ENCODE results near the gene CNTLN. TPM values are rescaled to one million over a fixed set of nuclear protein-coding genes. Genes with fewer than 3 reads are reported as not detected.
"Not testable (repeated sequence)": the region's sequence is repeated elsewhere in the genome, so short reads cannot be mapped to it uniquely, and the experiment has no call there.

Gene CNTLN
- total RNA-seq, 2 experiments from 2014 or later, result 1.1 to 1.2 TPM

- H3K27me3 Mint-ChIP-seq, result no peaks in the 10 kb centered on the region
- ChIA-PET POLR2A (no interaction called here), CTCF (interaction anchor here (0.5 to 0.7 kb wide), 2 partner anchors 21 to 202 kb away, joined by 3 read pairs; no protein-coding TSS in a partner anchor)
- DNase-seq (no peak), ATAC-seq (no peak)
- H3K27ac Mint-ChIP-seq, result no peak overlapping the region
- no peaks in the 10 kb centered on the region for H3K36me3 Mint-ChIP-seq (ENCODE audit: low read depth)
- no peaks in the 10 kb centered on the region for H3K4me1 Mint-ChIP-seq
- H3K9me3 Mint-ChIP-seq (ENCODE audit: low read depth), result no peaks in the 10 kb centered on the region
- intact Hi-C loops (cut with DNase I, micrococcal nuclease), result no loop called here
- H3K4me3 Mint-ChIP-seq, result no peak overlapping the region
These were observed 188.3 kb downstream of the CNTLN start for GRCh38 chr9:17322882-17323864.

- H3K27ac Mint-ChIP-seq, result no peak overlapping the region
- H3K27me3 Mint-ChIP-seq, result no peaks in the 10 kb centered on the region
- CTCF ChIA-PET, result no interaction called here
- H3K4me3 Mint-ChIP-seq, result no peak overlapping the region
- H3K4me1 Mint-ChIP-seq, result no peaks in the 10 kb centered on the region
- intact Hi-C loops (cut with DNase I, micrococcal nuclease), result no loop called here
- ATAC-seq, result no peak
- H3K9me3 Mint-ChIP-seq (ENCODE audit: low read depth), result no peaks in the 10 kb centered on the region
- H3K36me3 Mint-ChIP-seq (ENCODE audit: low read depth), result no peaks in the 10 kb centered on the region
- DNase-seq, result no peak
- POLR2A ChIA-PET, result no interaction called here
These were observed 193.5 kb downstream of the CNTLN start for GRCh38 chr9:17328331-17328730.

GRCh38 chr9:17330097-17330496 lies 195.3 kb downstream of the CNTLN start:
- no peak for ATAC-seq
- intact Hi-C loops (cut with DNase I, micrococcal nuclease), result no loop called here
- no peak for DNase-seq
- Mint-ChIP-seq H3K4me3 (no peak overlapping the region), H3K27me3 (no peaks in the 10 kb centered on the region), H3K4me1 (no peaks in the 10 kb centered on the region), H3K27ac (no peak overlapping the region), H3K9me3 (ENCODE audit: low read depth) (no peaks in the 10 kb centered on the region), H3K36me3 (ENCODE audit: low read depth) (no peaks in the 10 kb centered on the region)
- ChIA-PET CTCF (no interaction called here), POLR2A (no interaction called here)

GRCh38 chr9:17332115-17332514 lies 197.3 kb downstream of the CNTLN start:
- CTCF ChIA-PET, result interaction anchor here (0.7 kb wide), 1 partner anchor 1202 kb away, joined by 3 read pairs; no protein-coding TSS in a partner anchor
- POLR2A ChIA-PET, result no interaction called here
- Mint-ChIP-seq H3K4me1 (no peaks in the 10 kb centered on the region), H3K4me3 (no peak overlapping the region), H3K27ac (no peak overlapping the region), H3K27me3 (no peaks in the 10 kb centered on the region), H3K9me3 (ENCODE audit: low read depth) (no peaks in the 10 kb centered on the region), H3K36me3 (ENCODE audit: low read depth) (no peaks in the 10 kb centered on the region)
- DNase-seq (no peak), ATAC-seq (no peak)
- intact Hi-C loops (cut with DNase I, micrococcal nuclease), result no loop called here

GRCh38 chr9:17339156-17339555 lies 204.3 kb downstream of the CNTLN start:
- Mint-ChIP-seq H3K4me3 (no peak overlapping the region), H3K27ac (no peak overlapping the region), H3K27me3 (no peaks in the 10 kb centered on the region), H3K4me1 (no peaks in the 10 kb centered on the region), H3K9me3 (ENCODE audit: low read depth) (no peaks in the 10 kb centered on the region), H3K36me3 (ENCODE audit: low read depth) (no peaks in the 10 kb centered on the region)
- DNase-seq, result no peak
- intact Hi-C loops (cut with DNase I, micrococcal nuclease), result no loop called here
- ChIA-PET POLR2A (no interaction called here), CTCF (no interaction called here)
- ATAC-seq, result no peak

GRCh38 chr9:17342696-17343095 lies 207.9 kb downstream of the CNTLN start:
- intact Hi-C loops (cut with DNase I, micrococcal nuclease), result no loop called here
- Mint-ChIP-seq H3K4me1 (no peaks in the 10 kb centered on the region), H3K27ac (no peak overlapping the region), H3K27me3 (no peaks in the 10 kb centered on the region), H3K9me3 (ENCODE audit: low read depth) (peaks cover 2% of the 10 kb centered on the region), H3K4me3 (no peak overlapping the region), H3K36me3 (ENCODE audit: low read depth) (no peaks in the 10 kb centered on the region)
- ATAC-seq (no peak), DNase-seq (no peak)
- ChIA-PET POLR2A (no interaction called here), CTCF (no interaction called here)

- ChIA-PET CTCF (interaction anchor here (1.3 kb wide), 1 partner anchor 8 kb away, joined by 5 read pairs; no protein-coding TSS in a partner anchor), POLR2A (no interaction called here)
- Mint-ChIP-seq H3K27ac (no peak overlapping the region), H3K36me3 (ENCODE audit: low read depth) (no peaks in the 10 kb centered on the region), H3K4me1 (peaks cover 7% of the 10 kb centered on the region), H3K27me3 (no peaks in the 10 kb centered on the region), H3K9me3 (ENCODE audit: low read depth) (peaks cover 5% of the 10 kb centered on the region), H3K4me3 (no peak overlapping the region)
- ATAC-seq (no peak), DNase-seq (no peak)
- intact Hi-C loops (cut with DNase I, micrococcal nuclease), result no loop called here
These were observed 215.0 kb downstream of the CNTLN start for GRCh38 chr9:17349831-17350230.

GRCh38 chr9:17354006-17354405 lies 219.2 kb downstream of the CNTLN start:
- POLR2A ChIA-PET; H3K4me1 Mint-ChIP-seq; CTCF ChIA-PET; H3K27me3 Mint-ChIP-seq; H3K4me3 Mint-ChIP-seq; H3K9me3 Mint-ChIP-seq (ENCODE audit: low read depth); ATAC-seq; DNase-seq; H3K36me3 Mint-ChIP-seq (ENCODE audit: low read depth); intact Hi-C loops (cut with DNase I, micrococcal nuclease); H3K27ac Mint-ChIP-seq: not testable (repeated sequence)

- no peak overlapping the region for H3K4me3 Mint-ChIP-seq
- no peak overlapping the region for H3K27ac Mint-ChIP-seq
- no peak for ATAC-seq
- no peaks in the 10 kb centered on the region for H3K36me3 Mint-ChIP-seq (ENCODE audit: low read depth)
- H3K4me1 Mint-ChIP-seq, result no peaks in the 10 kb centered on the region
- DNase-seq, result no peak
- ChIA-PET CTCF (no interaction called here), POLR2A (interaction anchor here (0.6 kb wide), 1 partner anchor 12 kb away, joined by 4 read pairs; no protein-coding TSS in a partner anchor)
- no peaks in the 10 kb centered on the region for H3K9me3 Mint-ChIP-seq (ENCODE audit: low read depth)
- intact Hi-C loops (cut with DNase I, micrococcal nuclease), result no loop called here
- H3K27me3 Mint-ChIP-seq, result no peaks in the 10 kb centered on the region
These were observed 226.5 kb downstream of the CNTLN start for GRCh38 chr9:17361378-17361777.

- ATAC-seq, result no peak
- POLR2A ChIA-PET, result no interaction called here
- no peak for DNase-seq
- H3K4me3 Mint-ChIP-seq, result no peak overlapping the region
- intact Hi-C loops (cut with DNase I, micrococcal nuclease), result no loop called here
- H3K4me1 Mint-ChIP-seq, result no peaks in the 10 kb centered on the region
- CTCF ChIA-PET, result interaction anchor here (1.4 kb wide), 1 partner anchor 47 kb away, joined by 3 read pairs; no protein-coding TSS in a partner anchor
- H3K27me3 Mint-ChIP-seq, result no peaks in the 10 kb centered on the region
- H3K9me3 Mint-ChIP-seq (ENCODE audit: low read depth), result no peaks in the 10 kb centered on the region
- no peak overlapping the region for H3K27ac Mint-ChIP-seq
- H3K36me3 Mint-ChIP-seq (ENCODE audit: low read depth), result no peaks in the 10 kb centered on the region
These were observed 232.2 kb downstream of the CNTLN start for GRCh38 chr9:17367035-17367434.

- Mint-ChIP-seq H3K4me1 (no peaks in the 10 kb centered on the region), H3K27me3 (no peaks in the 10 kb centered on the region), H3K9me3 (ENCODE audit: low read depth) (peaks cover 2% of the 10 kb centered on the region), H3K4me3 (no peak overlapping the region), H3K36me3 (ENCODE audit: low read depth) (no peaks in the 10 kb centered on the region), H3K27ac (no peak overlapping the region)
- CTCF ChIA-PET, result no interaction called here
- ATAC-seq (no peak), DNase-seq (no peak)
- intact Hi-C loops (cut with DNase I, micrococcal nuclease), result no loop called here
- POLR2A ChIA-PET, result no interaction called here
These were observed 245.5 kb downstream of the CNTLN start for GRCh38 chr9:17380126-17380861.

GRCh38 chr9:17387565-17387964 lies 252.7 kb downstream of the CNTLN start:
- ChIA-PET POLR2A (no interaction called here), CTCF (no interaction called here)
- Mint-ChIP-seq H3K27me3 (no peaks in the 10 kb centered on the region), H3K4me3 (no peak overlapping the region), H3K36me3 (ENCODE audit: low read depth) (no peaks in the 10 kb centered on the region), H3K9me3 (ENCODE audit: low read depth) (no peaks in the 10 kb centered on the region), H3K4me1 (no peaks in the 10 kb centered on the region), H3K27ac (no peak overlapping the region)
- ATAC-seq (no peak), DNase-seq (no peak)
- intact Hi-C loops (cut with DNase I, micrococcal nuclease), result no loop called here

Data from activated CD4-positive, alpha-beta T cell treated with anti-CD3 and anti-CD28 coated beads for 36 hours (primary cell).